Measurements from ENCODE around the gene FOXP1.

Gene FOXP1

GRCh38 chr3:71562938-71563337, 20.6 kb downstream of the FOXP1 start:
- DNase-seq: no peak

DNA sequence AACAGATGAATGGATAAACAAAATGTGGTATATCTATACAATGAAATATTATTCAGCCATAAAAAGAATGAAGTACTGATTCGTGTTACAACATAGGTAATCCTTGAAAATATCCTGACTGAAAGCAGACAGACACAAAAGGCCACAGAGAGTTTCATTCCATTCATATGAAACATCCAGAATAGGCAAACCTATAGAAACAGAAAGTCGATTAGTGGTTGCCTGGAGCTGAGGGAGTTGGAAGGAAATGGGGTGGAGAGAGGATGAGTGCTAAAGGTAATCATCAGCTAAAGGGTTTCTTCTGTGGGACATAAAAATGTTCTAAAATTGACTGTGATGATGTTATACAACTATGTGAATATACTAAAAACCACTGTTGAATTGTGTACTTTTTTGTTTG, 22.9 kb downstream of the FOXP1 start:
- DNase-seq: no peak

GRCh38 chr3:71559578-71560162, 23.9 kb downstream of the FOXP1 start:
- DNase-seq: no peak

GRCh38 chr3:71559021-71559420, 24.5 kb downstream of the FOXP1 start:
- no peak for DNase-seq

- no peak for DNase-seq
Measured at GRCh38 chr3:71554649-71555048, 28.9 kb downstream of the FOXP1 start.

- no peak for DNase-seq
Measured at GRCh38 chr3:71551311-71551919, 32.1 kb downstream of the FOXP1 start.

DNA sequence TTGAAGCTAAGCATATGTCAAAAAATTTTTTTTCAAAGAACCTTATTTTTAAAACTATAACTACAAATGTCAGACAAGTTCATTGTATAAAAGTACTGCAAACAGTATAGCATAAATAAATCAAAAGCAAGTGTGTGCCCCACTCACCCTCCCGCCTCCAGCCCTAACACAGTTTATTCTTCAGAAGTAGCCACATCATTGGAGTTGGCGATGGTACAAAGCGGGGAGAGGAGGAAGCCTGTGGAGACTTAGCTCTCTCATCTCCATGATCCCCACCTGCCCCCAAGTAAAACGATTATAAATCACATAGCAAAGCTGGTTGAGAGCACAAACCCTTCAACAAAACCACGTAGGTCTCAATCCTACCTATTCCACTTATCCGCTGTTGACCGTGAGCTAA, 33.6 kb downstream of the FOXP1 start:
- DNase-seq: no peak

GRCh38 chr3:71548705-71549384, 34.7 kb downstream of the FOXP1 start:
- DNase-seq: no peak

DNA sequence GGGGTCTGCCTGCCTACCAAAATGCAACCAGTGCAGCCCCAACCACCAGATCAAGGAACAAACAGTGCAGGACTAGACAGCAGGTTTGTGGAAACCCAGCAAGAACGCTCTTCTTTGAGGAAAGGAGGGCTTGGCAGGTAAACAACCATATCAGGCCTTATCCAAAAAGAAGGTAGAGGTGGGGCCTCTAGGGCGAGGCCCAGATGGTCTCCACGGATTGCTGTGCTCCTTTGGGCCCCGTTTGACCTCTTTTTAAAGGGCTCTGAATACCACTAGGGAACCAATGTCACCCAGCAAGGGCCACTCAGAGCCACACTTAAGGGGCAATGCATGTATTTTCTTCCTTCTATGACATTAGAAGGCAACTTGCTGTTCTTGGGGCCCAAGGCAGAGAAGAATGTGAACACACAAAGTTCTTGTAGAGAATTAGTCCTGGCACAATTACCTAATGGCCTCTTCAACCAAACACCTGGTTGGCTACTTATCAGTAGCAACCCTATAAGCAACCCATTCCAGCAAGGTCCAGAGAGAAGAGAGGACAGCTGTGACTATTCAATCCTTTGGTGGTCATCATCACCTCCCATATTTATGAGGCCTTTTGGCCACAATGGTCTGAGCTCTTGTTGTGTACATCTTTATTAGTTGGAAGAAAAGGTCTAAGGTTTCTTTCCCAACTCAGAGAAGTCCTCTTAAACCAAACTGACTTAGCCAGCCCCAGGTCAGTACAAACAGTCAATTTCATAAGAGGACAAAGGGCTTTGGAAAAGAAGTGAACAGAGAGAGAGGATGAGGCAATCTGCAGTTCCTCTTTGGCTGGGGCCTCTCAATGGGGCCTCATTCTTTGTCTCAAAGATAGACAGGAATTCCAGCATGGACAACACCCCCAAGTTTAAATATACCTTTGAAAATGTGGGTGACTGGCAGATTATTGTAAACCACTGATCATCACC, 36.0 kb downstream of the FOXP1 start:
- no peak for DNase-seq

DNA sequence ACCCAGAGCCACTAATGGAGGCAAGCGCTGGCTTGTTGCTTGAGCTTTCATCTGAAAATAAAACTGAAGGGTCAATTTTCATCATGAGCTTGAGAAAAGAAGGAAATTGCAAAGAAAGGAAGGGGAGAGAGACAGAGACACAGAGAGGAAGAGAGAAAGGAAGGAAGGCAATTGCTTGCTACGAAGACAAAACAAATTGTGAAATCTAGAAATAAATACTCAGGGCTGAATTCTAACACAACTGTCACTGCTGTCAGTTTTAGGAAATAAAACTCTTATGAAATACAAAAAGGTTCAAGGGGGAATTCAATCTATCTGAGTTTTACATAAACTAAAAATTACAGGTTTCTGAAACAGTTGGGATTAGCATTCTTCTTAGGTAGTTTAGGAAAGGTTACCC, 36.7 kb downstream of the FOXP1 start:
- DNase-seq: no peak

GRCh38 chr3:71545330-71545729, 38.2 kb downstream of the FOXP1 start:
- no peak for DNase-seq

- no peak for DNase-seq
Measured at GRCh38 chr3:71543371-71544016, 40.0 kb downstream of the FOXP1 start.

- no peak for DNase-seq
Measured at GRCh38 chr3:71542521-71543370, 40.8 kb downstream of the FOXP1 start.

DNA sequence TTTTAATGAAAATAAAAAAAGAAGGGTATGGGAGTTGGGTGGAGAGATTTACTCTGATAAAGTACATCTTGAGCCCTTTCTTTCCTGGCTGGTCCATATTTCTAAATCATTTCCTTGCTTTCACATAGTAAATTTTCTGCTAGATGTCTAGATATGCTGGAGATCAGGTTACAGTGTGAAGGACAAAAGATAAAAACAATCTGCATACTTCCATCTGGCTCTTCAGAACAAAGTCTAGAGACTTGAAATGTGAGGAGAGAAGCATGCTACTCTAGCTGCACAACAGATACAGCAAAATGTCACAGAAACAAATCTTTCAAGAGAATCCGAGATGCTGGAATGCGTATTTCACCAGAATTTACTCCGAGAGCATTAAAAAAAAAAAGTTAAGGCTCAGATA, 42.2 kb downstream of the FOXP1 start:
- no peak for DNase-seq

- DNase-seq: no peak
Measured at GRCh38 chr3:71537211-71537611, 46.3 kb downstream of the FOXP1 start.

- DNase-seq: no peak
Measured at GRCh38 chr3:71536376-71536965, 47.1 kb downstream of the FOXP1 start.

DNA sequence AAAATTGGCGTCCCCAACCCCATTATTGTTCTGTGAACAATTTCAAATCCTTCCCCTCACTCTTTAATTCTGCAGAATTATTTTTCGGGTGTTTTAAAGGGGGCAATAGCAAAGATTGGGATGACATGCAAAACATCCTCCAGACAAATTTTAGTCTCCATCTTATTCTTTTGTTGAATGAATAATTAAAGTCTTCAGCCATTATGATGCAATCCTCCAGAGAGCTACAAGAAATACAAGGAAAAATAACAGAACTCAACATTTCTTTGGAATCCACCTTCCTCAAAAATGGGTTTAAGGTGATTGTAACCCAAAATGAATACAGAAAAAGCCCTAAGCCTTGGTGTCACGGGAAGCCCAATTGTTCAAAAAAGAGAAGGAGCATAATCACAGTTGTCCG, 49.9 kb downstream of the FOXP1 start:
- no peak for DNase-seq

DNA sequence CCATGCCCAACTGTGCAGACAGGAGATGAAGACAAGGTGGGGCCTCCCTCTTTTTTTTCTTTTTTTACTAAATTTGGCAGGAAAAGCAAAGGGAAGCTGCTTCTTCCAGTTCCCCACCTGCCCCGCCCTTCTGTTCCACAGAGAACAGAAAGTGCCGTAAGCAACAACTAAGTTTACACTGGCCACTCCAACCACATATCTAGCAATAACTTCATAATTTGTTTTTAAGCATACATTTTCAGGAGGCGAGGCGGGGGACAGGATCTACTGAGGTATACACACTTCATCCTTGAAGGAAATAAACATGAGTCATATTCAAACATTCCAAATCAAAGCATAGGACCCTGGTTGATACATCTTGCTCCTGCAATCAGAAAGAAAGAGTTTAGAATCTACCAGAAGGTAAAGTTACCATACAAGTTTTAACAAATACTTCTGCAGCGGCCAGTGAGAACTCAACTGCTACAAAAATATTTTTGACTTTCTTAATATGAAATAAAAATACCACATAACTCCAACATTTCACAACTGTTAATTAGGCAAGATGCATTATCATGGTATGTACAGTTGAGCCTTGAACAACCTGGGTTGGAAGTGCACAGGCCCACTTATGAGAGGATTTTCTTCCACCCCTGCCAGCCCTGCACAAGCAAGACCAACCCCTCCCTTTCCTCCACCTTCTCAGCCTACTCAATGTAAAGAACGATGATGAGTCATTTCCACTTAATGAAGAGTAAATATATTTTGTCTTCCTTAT, 50.7 kb downstream of the FOXP1 start:
- no peak for DNase-seq

- no peak for DNase-seq
Measured at GRCh38 chr3:71530903-71531530, 52.5 kb downstream of the FOXP1 start.

DNA sequence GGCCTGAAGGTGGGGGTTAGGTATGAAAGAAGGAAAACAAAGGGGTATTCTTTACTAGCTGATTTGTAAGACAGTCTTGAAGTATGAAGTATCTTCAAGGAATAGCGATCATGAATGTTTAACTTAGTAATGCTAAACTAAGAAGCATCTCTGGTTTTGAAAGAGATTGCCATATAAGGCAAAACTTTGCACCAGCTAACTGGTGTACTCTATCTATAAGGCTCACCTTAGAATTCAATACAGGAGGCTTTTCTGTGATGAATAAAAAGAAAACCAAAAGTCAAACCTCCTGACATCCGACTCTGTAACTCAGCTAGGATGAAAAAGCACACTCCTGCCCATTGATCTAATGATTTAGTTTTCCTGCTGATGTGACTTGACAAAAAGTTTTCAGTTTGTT, 54.7 kb downstream of the FOXP1 start:
- DNase-seq: no peak

Measured in NCI-H774 (cell line).